Adipose tissue (tissue), 3 donors: ENCODE data around the gene SPOPL. TPM values are rescaled to one million over a fixed set of nuclear protein-coding genes. Genes with fewer than 3 reads are reported as not detected.

ENCODE experiments used
- H3K27ac ChIP-seq: one replicate; pipeline ENCODE4 v1.5.1; 2013; ENCODE audit warnings: low read depth, low read length
- WGBS, 3 donors: extraction: QIAGEN DNeasy Blood & Tissue Kit; methylation state at CpG; one replicate each; pipeline ENCODE4 v1.1.7; 2013; 5-methylcytosine and 5-hydroxymethylcytosine counted together
- polyA plus RNA-seq, 3 donors: library from polyadenylated mRNA; stranded (reverse); fragments of 200-250 nt; gene quantifications; one replicate each; pipeline ENCODE4 v1.2.3, GENCODE V29; 2013
- donor health status: healthy with polysubstance abuse.
- donor health status: Bipolar disorder and iron deficiency.
- donor health status: healthy.

The SPOPL gene
- polyA plus RNA-seq, 3 donors, result 4.0 to 8.9 (median 5.7) TPM

- WGBS, 3 donors, result 33 to 77% (median 38%) methylated on average over 3 of the region's 3 CpGs
- no peak overlapping the region for H3K27ac ChIP-seq
Measured at GRCh38 chr2:138622613-138623012, 121.0 kb downstream of the SPOPL start.
